Tibial nerve (tissue), 4 donors: ENCODE measurements around the gene OTOF. TPM values are rescaled to one million over a fixed set of nuclear protein-coding genes. Genes with fewer than 3 reads are reported as not detected.

Experiments used
- DNase-seq, 2 donors: peaks; one replicate each; pipeline ENCODE4 v3.0.0-alpha.2; 2019; ENCODE audit warnings: low spot score in 2 of 2
- H3K27ac ChIP-seq, 4 donors: fragments of 200-600 bp; sonication (generic) in 3 of 4; one replicate each; pipeline ENCODE4 v1.5.1; 2017 to 2019; ENCODE audit warnings: mild to moderate bottlenecking in 1 of 4
- H3K27me3 ChIP-seq, 2 donors: fragments of 200-600 bp; sonication (generic) in 1 of 2; one replicate each; pipeline versions ENCODE4 v1.5.1 to v1.6.0; 2017 to 2019
- H3K36me3 ChIP-seq, 3 donors: fragments of 200-600 bp; sonication (generic); one replicate each; pipeline ENCODE4 v1.5.1; 2018 to 2019
- H3K4me1 ChIP-seq, 4 donors: fragments of 200-600 bp; sonication (generic) in 3 of 4; one replicate each; pipeline ENCODE4 v1.5.1; 2017 to 2019
- H3K4me3 ChIP-seq, 4 donors: fragments of 200-600 bp; sonication (generic) in 3 of 4; one replicate each; pipeline ENCODE4 v1.5.1; 2017 to 2019; ENCODE audit warnings: mild to moderate bottlenecking in 1 of 4, moderate library complexity in 1 of 4
- H3K9me3 ChIP-seq, 4 donors: fragments of 200-600 bp; sonication (generic) in 3 of 4; one replicate each; pipeline ENCODE4 v1.5.1; 2017 to 2019
- CTCF ChIP-seq, 5 experiments: fragments of 200-600 bp in 3 of 5; fragments of 450-650 bp in 2 of 5; sonication (generic) in 3 of 5; IDR thresholded peaks; one replicate each; pipeline ENCODE4 v1.5.1; 2016 to 2019; ENCODE audit warnings: antibody characterized with exemption in 5 of 5, mild to moderate bottlenecking in 3 of 5, moderate library complexity in 2 of 5
- EP300 ChIP-seq, 2 donors: sonication (generic); formaldehyde crosslinking; IDR thresholded peaks; one replicate each; pipeline ENCODE4 v1.6.1; 2017; ENCODE audit warnings: antibody characterized with exemption in 2 of 2, mild to moderate bottlenecking in 1 of 2
- POLR2A ChIP-seq, 2 donors: fragments of 450-650 bp; IDR thresholded peaks; one replicate each; pipeline ENCODE4 v1.6.1; 2017; ENCODE audit warnings: antibody characterized with exemption in 2 of 2, mild to moderate bottlenecking in 2 of 2, moderate library complexity in 2 of 2
- WGBS, 2 donors: methylation state at CpG; one replicate each; pipeline ENCODE4 v1.1.5; 2018; 5-methylcytosine and 5-hydroxymethylcytosine counted together
- total RNA-seq, 4 donors: library from RNA; depleted of rRNA; stranded (reverse); fragments of >200 nt; gene quantifications; one replicate each; pipeline ENCODE4 v1.1.0, GENCODE V29; 2016

The OTOF gene
- total RNA-seq, 4 donors from 2014 or later, result under 0.01 to 0.30 (median 0.22) TPM; not detected in 1

- no peak overlapping the region for H3K27ac ChIP-seq
- H3K27me3 ChIP-seq, result no peaks in the 10 kb centered on the region
- no peaks in the 10 kb centered on the region for H3K36me3 ChIP-seq
- no peak for TF ChIP-seq POLR2A (IDR thresholded peaks at IDR 0.05)
- no peak for TF ChIP-seq EP300 (IDR thresholded peaks at IDR 0.05)
- no peak for TF ChIP-seq CTCF (IDR thresholded peaks at IDR 0.05)
- DNase-seq, result no peak
- no peaks in the 10 kb centered on the region for H3K9me3 ChIP-seq
- no peak overlapping the region for H3K4me3 ChIP-seq
- peaks cover 0 to 7% (median 0%) of the 10 kb centered on the region in 4 donors for H3K4me1 ChIP-seq
- WGBS, 2 donors, result 86 to 89% methylated on average over 5 of the region's 5 CpGs
Observed at GRCh38 chr2:26421961-26422360, 56.0 kb downstream of the OTOF start.

GRCh38 chr2:26414311-26414710, 63.6 kb downstream of the OTOF start:
- H3K4me3 ChIP-seq, result no peak overlapping the region
- no peak for TF ChIP-seq POLR2A (IDR thresholded peaks at IDR 0.05)
- TF ChIP-seq CTCF (IDR thresholded peaks at IDR 0.05), result no peak
- TF ChIP-seq EP300 (IDR thresholded peaks at IDR 0.05), result no peak
- DNase-seq, result no peak
- no peaks in the 10 kb centered on the region for H3K27me3 ChIP-seq
- H3K27ac ChIP-seq, result no peak overlapping the region
- 87 to 91% methylated on average over 3 of the region's 3 CpGs for WGBS, 2 donors
- H3K9me3 ChIP-seq, result no peaks in the 10 kb centered on the region
- no peaks in the 10 kb centered on the region for H3K4me1 ChIP-seq
- H3K36me3 ChIP-seq, result no peaks in the 10 kb centered on the region

- H3K27ac ChIP-seq, result no peak overlapping the region
- peak overlapping the region in 2 of 4 donors; percentile 12 to 21 for H3K4me3 ChIP-seq
- H3K4me1 ChIP-seq, result no peaks in the 10 kb centered on the region
- no peak for DNase-seq
- H3K27me3 ChIP-seq, result peaks cover 0 to 7% of the 10 kb centered on the region in 2 donors
- no peak for TF ChIP-seq CTCF (IDR thresholded peaks at IDR 0.05)
- no peak for TF ChIP-seq POLR2A (IDR thresholded peaks at IDR 0.05)
- no peak for TF ChIP-seq EP300 (IDR thresholded peaks at IDR 0.05)
- no peaks in the 10 kb centered on the region for H3K9me3 ChIP-seq
- no peaks in the 10 kb centered on the region for H3K36me3 ChIP-seq
- WGBS, 2 donors, result 70 to 85% methylated on average over 10 of the region's 10 CpGs
Observed at GRCh38 chr2:26412091-26412673, 65.7 kb downstream of the OTOF start.

GRCh38 chr2:26411419-26411818, 66.5 kb downstream of the OTOF start:
- Histone ChIP-seq H3K9me3 (no peaks in the 10 kb centered on the region), H3K4me1 (no peaks in the 10 kb centered on the region), H3K27me3 (peaks cover 0 to 7% of the 10 kb centered on the region in 2 donors), H3K36me3 (no peaks in the 10 kb centered on the region), H3K27ac (no peak overlapping the region), H3K4me3 (no peak overlapping the region)
- WGBS, 2 donors, result 91 to 93% methylated on average over 6 of the region's 6 CpGs
- no peak for TF ChIP-seq POLR2A (IDR thresholded peaks at IDR 0.05)
- no peak for TF ChIP-seq EP300 (IDR thresholded peaks at IDR 0.05)
- TF ChIP-seq CTCF (IDR thresholded peaks at IDR 0.05), result no peak
- DNase-seq, result no peak

- no peak overlapping the region for H3K4me3 ChIP-seq
- H3K4me1 ChIP-seq, result no peaks in the 10 kb centered on the region
- peaks cover 0 to 7% of the 10 kb centered on the region in 2 donors for H3K27me3 ChIP-seq
- H3K9me3 ChIP-seq, result no peaks in the 10 kb centered on the region
- 87 to 90% methylated on average over 2 of the region's 2 CpGs for WGBS, 2 donors
- TF ChIP-seq CTCF (IDR thresholded peaks at IDR 0.05), result no peak
- no peak for TF ChIP-seq EP300 (IDR thresholded peaks at IDR 0.05)
- no peak for TF ChIP-seq POLR2A (IDR thresholded peaks at IDR 0.05)
- H3K36me3 ChIP-seq, result no peaks in the 10 kb centered on the region
- no peak overlapping the region for H3K27ac ChIP-seq
- no peak for DNase-seq
Observed at GRCh38 chr2:26410764-26411243, 67.1 kb downstream of the OTOF start.
